SK-N-SH treated with all-trans-retinoic acid at 6 μM for 48 hours (cell line): ENCODE measurements around the gene FAM222B.
"Not testable (repeated sequence)": the region's sequence is repeated elsewhere in the genome, so short reads cannot be mapped to it uniquely, and the experiment has no call there.

ENCODE experiments used
- ATAC-seq: fragments of 200-7000 bp; cut with Tn5 transposase; 3 replicates; pipeline ENCODE4 v1.9.1; 2020; ENCODE audit warnings: mild to moderate bottlenecking, moderate library complexity
- ARNTL ChIP-seq: fragments of 450-650 bp; formaldehyde crosslinking; IDR thresholded peaks from 2 replicates; pipeline ENCODE4 v1.5.0; 2020; ENCODE audit warnings: low read depth, mild to moderate bottlenecking, moderate library complexity, borderline replicate concordance
- CSDC2 ChIP-seq: fragments of 250-450 bp; sonication (Bioruptor Pico); IDR thresholded peaks from 2 replicates; pipeline ENCODE4 v1.5.0; 2020; ENCODE audit warnings: mild to moderate bottlenecking, moderate library complexity
- ESRRG ChIP-seq: fragments of 250-450 bp; sonication (Bioruptor Pico); IDR thresholded peaks from 2 replicates; pipeline ENCODE4 v1.6.1; 2021; ENCODE audit warnings: mild to moderate bottlenecking
- GLIS3 ChIP-seq: fragments of 250-450 bp; sonication (Bioruptor Pico); IDR thresholded peaks from 2 replicates; pipeline ENCODE4 v1.5.0; 2020; ENCODE audit warnings: mild to moderate bottlenecking, moderate library complexity
- ISL1 ChIP-seq: fragments of 250-450 bp; sonication (Bioruptor Pico); IDR thresholded peaks from 2 replicates; pipeline ENCODE4 v2.1.2; 2022; ENCODE audit warnings: mild to moderate bottlenecking, moderate library complexity
- OSR1 ChIP-seq: fragments of 250-450 bp; sonication (Bioruptor Pico); IDR thresholded peaks from 2 replicates; pipeline ENCODE4 v1.8.0; 2022; ENCODE audit warnings: moderate library complexity, mild to moderate bottlenecking, inconsistent platforms
- PPARA ChIP-seq: fragments of 250-450 bp; sonication (Bioruptor Pico); IDR thresholded peaks from 2 replicates; pipeline ENCODE4 v1.5.0; 2020; ENCODE audit warnings: mild to moderate bottlenecking, borderline replicate concordance
- RARB ChIP-seq: fragments of 250-450 bp; sonication (Bioruptor Pico); IDR thresholded peaks from 2 replicates; pipeline ENCODE4 v1.8.0; 2021; ENCODE audit warnings: mild to moderate bottlenecking, moderate library complexity
- SNAI2 ChIP-seq: fragments of 250-450 bp; sonication (Bioruptor Pico); IDR thresholded peaks from 2 replicates; pipeline ENCODE4 v1.5.0; 2020; ENCODE audit warnings: mild to moderate bottlenecking, moderate library complexity
- TCF4 ChIP-seq: fragments of 250-450 bp; sonication (Bioruptor Pico); IDR thresholded peaks from 2 replicates; pipeline ENCODE4 v1.8.0; 2021; ENCODE audit warnings: mild to moderate bottlenecking, moderate library complexity, borderline replicate concordance
- TOX ChIP-seq: fragments of 250-450 bp; sonication (Bioruptor Pico); IDR thresholded peaks from 2 replicates; pipeline ENCODE4 v1.8.0; 2021; ENCODE audit warnings: mild to moderate bottlenecking, moderate library complexity, borderline replicate concordance
- ZC3H10 ChIP-seq: fragments of 250-450 bp; sonication (Bioruptor Pico); IDR thresholded peaks from 2 replicates; pipeline ENCODE4 v1.5.1; 2021; ENCODE audit warnings: mild to moderate bottlenecking, moderate library complexity
- ZFP3 ChIP-seq: fragments of 250-450 bp; sonication (Bioruptor Pico); IDR thresholded peaks from 2 replicates; pipeline ENCODE4 v1.5.0; 2020; ENCODE audit warnings: mild to moderate bottlenecking, moderate library complexity
- ZFP30 ChIP-seq: fragments of 450-650 bp; formaldehyde crosslinking; IDR thresholded peaks from 2 replicates; pipeline ENCODE4 v1.5.0; 2022; ENCODE audit warnings: mild to moderate bottlenecking, moderate library complexity
- ZNF565 ChIP-seq: fragments of 450-650 bp; formaldehyde crosslinking; conservative IDR thresholded peaks from 2 replicates; pipeline ENCODE4 v1.5.0; 2020; ENCODE audit warnings: low read depth, mild to moderate bottlenecking, moderate library complexity
- ZNF70 ChIP-seq: fragments of 450-650 bp; formaldehyde crosslinking; IDR thresholded peaks from 2 replicates; pipeline ENCODE4 v1.5.0; 2020; ENCODE audit warnings: mild to moderate bottlenecking, moderate library complexity
- ZNF8 ChIP-seq: fragments of 450-650 bp; formaldehyde crosslinking; IDR thresholded peaks from 2 replicates; pipeline ENCODE4 v1.5.0; 2020; ENCODE audit warnings: mild to moderate bottlenecking, moderate library complexity
- TF ChIP-seq, protein P1 (sequence below): fragments of 250-450 bp; sonication (Bioruptor Pico); IDR thresholded peaks from 2 replicates; pipeline ENCODE4 v1.8.0; 2021; ENCODE audit warnings: low read depth, mild to moderate bottlenecking, moderate library complexity, borderline replicate concordance
- TF ChIP-seq, protein P2 (sequence below): fragments of 250-450 bp; sonication (Bioruptor Pico); IDR thresholded peaks from 2 replicates; pipeline ENCODE4 v1.8.0; 2020; ENCODE audit warnings: mild to moderate bottlenecking, moderate library complexity, borderline replicate concordance
- TF ChIP-seq, protein P3 (sequence below): fragments of 250-450 bp; sonication (Bioruptor Pico); IDR thresholded peaks from 2 replicates; pipeline ENCODE4 v1.5.1; 2021; ENCODE audit warnings: mild to moderate bottlenecking, moderate library complexity
- TF ChIP-seq, protein P4 (sequence below): fragments of 250-450 bp; sonication (Bioruptor Pico); IDR thresholded peaks from 2 replicates; pipeline ENCODE4 v1.5.1; 2020; ENCODE audit warnings: low read depth, mild to moderate bottlenecking, moderate library complexity
- TF ChIP-seq, protein P5 (sequence below): fragments of 250-450 bp; sonication (Bioruptor Pico); IDR thresholded peaks from 2 replicates; pipeline ENCODE4 v1.5.0; 2020; ENCODE audit warnings: mild to moderate bottlenecking, moderate library complexity

FAM222B gene

DNA sequence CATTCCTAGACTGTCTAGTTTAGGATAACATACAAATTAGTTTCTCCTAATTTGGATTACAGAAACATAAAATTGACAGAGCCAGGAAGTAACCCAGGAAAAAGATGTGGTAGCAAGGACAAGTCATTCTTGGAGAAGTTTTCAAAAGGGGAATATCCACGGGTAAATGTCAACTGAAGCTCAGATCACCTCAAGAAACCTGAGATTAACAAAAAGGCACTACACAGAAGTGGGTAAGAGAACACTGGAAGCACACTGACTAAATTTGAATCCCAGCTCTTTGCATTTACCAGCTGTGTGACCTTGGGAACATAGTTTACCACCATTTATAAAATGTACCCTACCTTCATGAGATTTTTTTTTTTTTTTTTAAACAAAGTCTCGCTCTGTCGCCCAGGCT lies 59.4 kb downstream of the FAM222B start:
- no peak for ATAC-seq
- no peak for TF ChIP-seq ARNTL (CRISPR knock-in tag)
- no peak for TF ChIP-seq GLIS3 (CRISPR knock-in tag)
- no peak for TF ChIP-seq ESRRG
- TF ChIP-seq, protein P1, sequence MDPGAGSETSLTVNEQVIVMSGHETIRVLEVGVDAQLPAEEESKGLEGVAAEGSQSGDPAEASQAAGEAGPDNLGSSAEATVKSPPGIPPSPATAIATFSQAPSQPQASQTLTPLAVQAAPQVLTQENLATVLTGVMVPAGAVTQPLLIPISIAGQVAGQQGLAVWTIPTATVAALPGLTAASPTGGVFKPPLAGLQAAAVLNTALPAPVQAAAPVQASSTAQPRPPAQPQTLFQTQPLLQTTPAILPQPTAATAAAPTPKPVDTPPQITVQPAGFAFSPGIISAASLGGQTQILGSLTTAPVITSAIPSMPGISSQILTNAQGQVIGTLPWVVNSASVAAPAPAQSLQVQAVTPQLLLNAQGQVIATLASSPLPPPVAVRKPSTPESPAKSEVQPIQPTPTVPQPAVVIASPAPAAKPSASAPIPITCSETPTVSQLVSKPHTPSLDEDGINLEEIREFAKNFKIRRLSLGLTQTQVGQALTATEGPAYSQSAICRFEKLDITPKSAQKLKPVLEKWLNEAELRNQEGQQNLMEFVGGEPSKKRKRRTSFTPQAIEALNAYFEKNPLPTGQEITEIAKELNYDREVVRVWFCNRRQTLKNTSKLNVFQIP (CRISPR knock-in tag), result no peak
- no peak for TF ChIP-seq RARB
- no peak for TF ChIP-seq ZNF70
- no peak for TF ChIP-seq ZFP30 (CRISPR knock-in tag)
- no peak for TF ChIP-seq ISL1 (CRISPR knock-in tag)
- no peak for TF ChIP-seq OSR1 (CRISPR knock-in tag)
- TF ChIP-seq TCF4 (CRISPR knock-in tag), result no peak
- TF ChIP-seq TOX (CRISPR knock-in tag), result no peak
- TF ChIP-seq, protein P2, sequence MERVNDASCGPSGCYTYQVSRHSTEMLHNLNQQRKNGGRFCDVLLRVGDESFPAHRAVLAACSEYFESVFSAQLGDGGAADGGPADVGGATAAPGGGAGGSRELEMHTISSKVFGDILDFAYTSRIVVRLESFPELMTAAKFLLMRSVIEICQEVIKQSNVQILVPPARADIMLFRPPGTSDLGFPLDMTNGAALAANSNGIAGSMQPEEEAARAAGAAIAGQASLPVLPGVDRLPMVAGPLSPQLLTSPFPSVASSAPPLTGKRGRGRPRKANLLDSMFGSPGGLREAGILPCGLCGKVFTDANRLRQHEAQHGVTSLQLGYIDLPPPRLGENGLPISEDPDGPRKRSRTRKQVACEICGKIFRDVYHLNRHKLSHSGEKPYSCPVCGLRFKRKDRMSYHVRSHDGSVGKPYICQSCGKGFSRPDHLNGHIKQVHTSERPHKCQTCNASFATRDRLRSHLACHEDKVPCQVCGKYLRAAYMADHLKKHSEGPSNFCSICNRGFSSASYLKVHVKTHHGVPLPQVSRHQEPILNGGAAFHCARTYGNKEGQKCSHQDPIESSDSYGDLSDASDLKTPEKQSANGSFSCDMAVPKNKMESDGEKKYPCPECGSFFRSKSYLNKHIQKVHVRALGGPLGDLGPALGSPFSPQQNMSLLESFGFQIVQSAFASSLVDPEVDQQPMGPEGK (CRISPR knock-in tag), result no peak
- no peak for TF ChIP-seq ZC3H10
- TF ChIP-seq ZNF565 (CRISPR knock-in tag), result no peak
- TF ChIP-seq ZNF8, result no peak
- TF ChIP-seq, protein P3, sequence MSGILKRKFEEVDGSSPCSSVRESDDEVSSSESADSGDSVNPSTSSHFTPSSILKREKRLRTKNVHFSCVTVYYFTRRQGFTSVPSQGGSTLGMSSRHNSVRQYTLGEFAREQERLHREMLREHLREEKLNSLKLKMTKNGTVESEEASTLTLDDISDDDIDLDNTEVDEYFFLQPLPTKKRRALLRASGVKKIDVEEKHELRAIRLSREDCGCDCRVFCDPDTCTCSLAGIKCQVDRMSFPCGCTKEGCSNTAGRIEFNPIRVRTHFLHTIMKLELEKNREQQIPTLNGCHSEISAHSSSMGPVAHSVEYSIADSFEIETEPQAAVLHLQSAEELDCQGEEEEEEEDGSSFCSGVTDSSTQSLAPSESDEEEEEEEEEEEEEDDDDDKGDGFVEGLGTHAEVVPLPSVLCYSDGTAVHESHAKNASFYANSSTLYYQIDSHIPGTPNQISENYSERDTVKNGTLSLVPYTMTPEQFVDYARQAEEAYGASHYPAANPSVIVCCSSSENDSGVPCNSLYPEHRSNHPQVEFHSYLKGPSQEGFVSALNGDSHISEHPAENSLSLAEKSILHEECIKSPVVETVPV (CRISPR knock-in tag), result no peak
- no peak for TF ChIP-seq SNAI2

DNA sequence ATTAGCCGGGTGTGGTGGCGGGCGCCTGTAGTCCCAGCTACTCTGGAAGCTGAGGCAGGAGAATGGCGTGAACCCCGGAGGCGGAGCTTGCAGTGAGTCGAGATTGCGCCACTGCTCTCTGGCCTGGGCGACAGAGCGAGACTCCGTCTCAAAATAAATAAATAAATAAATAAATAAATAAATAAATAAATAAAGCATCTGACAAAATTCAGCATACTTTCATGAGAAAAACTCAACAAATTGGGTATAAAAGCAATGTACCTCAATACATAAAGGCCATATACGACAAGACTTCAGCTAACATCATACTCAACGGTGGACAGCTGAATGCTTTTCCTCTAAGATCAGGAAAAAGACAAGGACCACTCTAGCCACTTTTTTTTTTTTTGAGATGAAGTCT lies 63.0 kb downstream of the FAM222B start:
- not testable (repeated sequence) for ATAC-seq

DNA sequence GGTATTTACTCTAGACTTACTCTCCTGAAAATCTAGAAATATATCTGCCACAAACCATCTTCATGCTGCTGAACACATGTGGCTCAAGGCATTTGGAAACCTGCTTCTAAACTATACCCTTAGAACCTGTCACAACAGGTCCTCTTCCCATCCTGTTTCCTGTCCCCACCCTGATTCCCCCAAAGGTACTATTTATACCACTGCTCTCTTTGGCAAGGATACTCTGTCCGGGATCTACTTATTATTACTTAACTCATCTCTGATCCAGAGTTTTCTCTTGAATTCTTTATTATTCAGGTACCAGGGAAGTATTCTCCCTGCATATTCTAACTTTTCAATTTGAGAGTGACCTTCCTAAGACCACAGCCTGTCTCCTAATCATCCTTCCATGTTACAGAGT lies 65.4 kb downstream of the FAM222B start:
- no peak for ATAC-seq
- TF ChIP-seq SNAI2, result no peak
- TF ChIP-seq ZFP3 (CRISPR knock-in tag), result no peak
- TF ChIP-seq ARNTL (CRISPR knock-in tag), result no peak
- TF ChIP-seq ZNF8, result no peak
- TF ChIP-seq GLIS3 (CRISPR knock-in tag), result no peak
- TF ChIP-seq TOX (CRISPR knock-in tag), result no peak

DNA sequence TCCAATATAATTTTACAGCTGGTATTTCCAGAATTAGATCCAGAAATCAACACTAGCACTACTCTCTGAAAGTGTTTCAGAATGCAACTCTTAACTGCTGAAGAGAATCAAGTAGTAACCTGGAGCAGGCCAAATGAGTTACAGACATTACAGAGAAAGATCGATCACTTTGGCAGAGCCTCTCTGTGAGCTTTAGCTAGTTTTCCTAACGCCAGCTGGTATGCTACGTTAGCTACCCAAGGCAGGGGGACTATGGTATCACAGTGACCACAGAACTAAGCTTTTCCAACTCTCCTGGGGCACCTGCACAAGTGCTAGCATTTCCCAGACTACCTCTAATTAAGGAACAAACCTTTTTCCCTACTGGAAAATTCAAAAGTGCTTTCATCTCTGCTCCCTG lies 68.4 kb downstream of the FAM222B start:
- TF ChIP-seq ESRRG (no peak), ZFP3 (CRISPR knock-in tag) (no peak), CSDC2 (no peak), PPARA (CRISPR knock-in tag) (no peak), ISL1 (CRISPR knock-in tag) (no peak), ZC3H10 (no peak), ARNTL (CRISPR knock-in tag) (no peak), GLIS3 (CRISPR knock-in tag) (no peak)
- TF ChIP-seq, protein P4, sequence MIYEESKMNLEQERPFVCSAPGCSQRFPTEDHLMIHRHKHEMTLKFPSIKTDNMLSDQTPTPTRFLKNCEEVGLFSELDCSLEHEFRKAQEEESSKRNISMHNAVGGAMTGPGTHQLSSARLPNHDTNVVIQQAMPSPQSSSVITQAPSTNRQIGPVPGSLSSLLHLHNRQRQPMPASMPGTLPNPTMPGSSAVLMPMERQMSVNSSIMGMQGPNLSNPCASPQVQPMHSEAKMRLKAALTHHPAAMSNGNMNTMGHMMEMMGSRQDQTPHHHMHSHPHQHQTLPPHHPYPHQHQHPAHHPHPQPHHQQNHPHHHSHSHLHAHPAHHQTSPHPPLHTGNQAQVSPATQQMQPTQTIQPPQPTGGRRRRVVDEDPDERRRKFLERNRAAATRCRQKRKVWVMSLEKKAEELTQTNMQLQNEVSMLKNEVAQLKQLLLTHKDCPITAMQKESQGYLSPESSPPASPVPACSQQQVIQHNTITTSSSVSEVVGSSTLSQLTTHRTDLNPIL, result no peak
- TF ChIP-seq, protein P2 (CRISPR knock-in tag), result no peak
- TF ChIP-seq, protein P5, sequence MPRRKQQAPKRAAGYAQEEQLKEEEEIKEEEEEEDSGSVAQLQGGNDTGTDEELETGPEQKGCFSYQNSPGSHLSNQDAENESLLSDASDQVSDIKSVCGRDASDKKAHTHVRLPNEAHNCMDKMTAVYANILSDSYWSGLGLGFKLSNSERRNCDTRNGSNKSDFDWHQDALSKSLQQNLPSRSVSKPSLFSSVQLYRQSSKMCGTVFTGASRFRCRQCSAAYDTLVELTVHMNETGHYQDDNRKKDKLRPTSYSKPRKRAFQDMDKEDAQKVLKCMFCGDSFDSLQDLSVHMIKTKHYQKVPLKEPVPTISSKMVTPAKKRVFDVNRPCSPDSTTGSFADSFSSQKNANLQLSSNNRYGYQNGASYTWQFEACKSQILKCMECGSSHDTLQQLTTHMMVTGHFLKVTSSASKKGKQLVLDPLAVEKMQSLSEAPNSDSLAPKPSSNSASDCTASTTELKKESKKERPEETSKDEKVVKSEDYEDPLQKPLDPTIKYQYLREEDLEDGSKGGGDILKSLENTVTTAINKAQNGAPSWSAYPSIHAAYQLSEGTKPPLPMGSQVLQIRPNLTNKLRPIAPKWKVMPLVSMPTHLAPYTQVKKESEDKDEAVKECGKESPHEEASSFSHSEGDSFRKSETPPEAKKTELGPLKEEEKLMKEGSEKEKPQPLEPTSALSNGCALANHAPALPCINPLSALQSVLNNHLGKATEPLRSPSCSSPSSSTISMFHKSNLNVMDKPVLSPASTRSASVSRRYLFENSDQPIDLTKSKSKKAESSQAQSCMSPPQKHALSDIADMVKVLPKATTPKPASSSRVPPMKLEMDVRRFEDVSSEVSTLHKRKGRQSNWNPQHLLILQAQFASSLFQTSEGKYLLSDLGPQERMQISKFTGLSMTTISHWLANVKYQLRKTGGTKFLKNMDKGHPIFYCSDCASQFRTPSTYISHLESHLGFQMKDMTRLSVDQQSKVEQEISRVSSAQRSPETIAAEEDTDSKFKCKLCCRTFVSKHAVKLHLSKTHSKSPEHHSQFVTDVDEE (CRISPR knock-in tag), result no peak
- no peak for ATAC-seq
